HuH-7 (cell line): ENCODE measurements around the gene LENG9.

Source experiments
- DNase-seq: peaks from one replicate; pipeline ENCODE4 v3.0.0; 2011; ENCODE audit warnings: low spot score

The LENG9 gene

DNA sequence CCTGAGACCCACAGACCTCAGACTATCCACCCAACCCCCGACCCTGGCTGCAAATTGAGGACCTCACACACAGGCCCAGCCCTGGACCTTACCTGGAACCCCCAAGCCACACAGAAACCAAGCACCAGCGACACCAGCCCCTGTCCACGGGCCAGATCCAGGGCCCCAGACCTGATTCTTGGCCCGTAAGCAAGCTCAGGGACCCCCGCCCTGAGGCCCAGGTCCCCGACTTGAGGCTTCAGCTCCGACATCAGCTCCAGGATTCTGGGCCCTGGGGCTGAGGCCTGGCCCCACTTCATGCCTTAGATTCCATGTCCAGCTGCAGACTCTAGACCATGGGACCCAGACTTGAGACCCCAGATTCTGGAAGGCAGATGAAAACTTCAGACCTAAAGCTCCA is 42.1 kb downstream of the LENG9 start:
- no peak for DNase-seq

GRCh38 chr19:54421169-54421516 is 42.4 kb downstream of the LENG9 start:
- no peak for DNase-seq

- DNase-seq = no peak
Observed at GRCh38 chr19:54420383-54421168, 43.0 kb downstream of the LENG9 start.

GRCh38 chr19:54420068-54420382 is 43.6 kb downstream of the LENG9 start:
- DNase-seq = no peak

DNA sequence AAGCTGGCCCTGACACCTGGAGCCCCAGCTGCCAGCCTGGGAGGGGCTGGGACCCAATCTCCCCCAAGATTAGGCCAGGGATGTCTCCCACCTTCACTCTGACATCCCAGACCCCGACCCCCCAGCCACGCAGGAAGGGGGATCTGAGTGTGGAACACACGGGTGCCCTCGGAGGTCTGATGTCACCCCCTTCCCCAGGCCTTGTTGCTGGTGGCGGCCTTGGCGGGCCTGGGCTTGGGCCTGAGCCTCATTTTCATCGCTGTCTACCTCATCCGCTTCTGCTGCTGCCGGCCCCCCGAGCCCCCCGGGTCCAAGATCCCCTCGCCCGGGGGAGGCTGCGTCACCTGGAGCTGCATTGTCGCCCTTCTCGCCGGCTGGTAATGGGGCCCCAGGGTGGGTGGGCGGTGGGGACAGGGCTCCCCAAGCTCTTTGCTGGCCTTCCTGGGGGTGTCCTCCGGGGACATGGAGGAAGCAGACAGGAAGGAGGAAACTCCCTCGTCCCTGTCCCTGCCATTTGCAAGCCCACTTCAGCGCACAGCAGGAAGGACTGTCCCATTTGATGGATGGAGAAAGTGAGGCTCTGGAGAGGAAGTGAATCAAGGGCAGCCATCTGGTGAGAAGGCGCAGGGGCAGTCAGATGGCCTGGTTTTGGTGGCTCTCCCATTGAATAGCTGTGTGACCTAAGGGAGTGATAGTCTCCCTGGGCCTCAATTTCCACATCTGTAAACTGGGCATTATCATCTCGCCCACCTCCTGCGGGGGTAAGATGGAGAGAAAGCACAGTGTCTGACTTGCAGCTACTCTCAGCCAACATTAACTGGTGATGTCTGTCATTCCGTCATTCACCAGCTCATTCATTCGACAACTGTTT is 44.4 kb downstream of the LENG9 start:
- DNase-seq = no peak

- no peak for DNase-seq
Observed at GRCh38 chr19:54418030-54418929, 45.3 kb downstream of the LENG9 start.

DNA sequence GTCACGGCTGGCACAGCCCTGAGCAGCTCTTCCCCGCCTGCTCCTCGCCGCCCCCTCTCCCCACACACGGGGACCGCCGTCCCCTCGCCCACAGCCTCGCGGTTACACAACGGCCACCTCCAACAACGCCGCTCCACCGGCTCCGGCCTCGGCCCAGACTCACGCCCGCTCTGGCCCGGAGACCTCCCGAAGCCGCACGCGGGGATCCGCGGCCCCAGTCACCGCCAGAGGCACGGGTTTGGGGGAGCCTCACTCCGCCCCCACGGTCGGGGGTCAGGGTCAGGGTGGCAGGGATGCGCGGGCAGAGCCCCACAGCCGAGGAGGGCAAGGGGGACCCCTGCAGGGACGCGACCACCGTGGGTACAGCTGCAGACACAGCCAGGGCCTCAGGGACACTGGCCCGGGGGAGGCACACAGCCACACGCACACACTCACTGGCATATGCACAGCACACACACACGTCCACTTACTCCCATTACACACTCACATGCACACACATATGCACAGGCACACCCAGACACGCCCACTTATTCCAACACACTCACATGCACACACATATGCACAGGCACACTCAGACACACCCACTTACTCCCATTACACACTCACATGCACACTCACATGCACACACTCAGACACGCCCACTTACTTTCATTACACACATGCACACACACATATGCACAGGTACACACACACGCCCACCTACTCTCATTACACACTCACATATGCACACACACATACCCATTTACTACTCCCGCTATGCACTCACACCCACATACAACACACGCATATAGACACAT is 46.7 kb downstream of the LENG9 start:
- DNase-seq = no peak

- no peak for DNase-seq
Observed at GRCh38 chr19:54415901-54416673, 47.5 kb downstream of the LENG9 start.

DNA sequence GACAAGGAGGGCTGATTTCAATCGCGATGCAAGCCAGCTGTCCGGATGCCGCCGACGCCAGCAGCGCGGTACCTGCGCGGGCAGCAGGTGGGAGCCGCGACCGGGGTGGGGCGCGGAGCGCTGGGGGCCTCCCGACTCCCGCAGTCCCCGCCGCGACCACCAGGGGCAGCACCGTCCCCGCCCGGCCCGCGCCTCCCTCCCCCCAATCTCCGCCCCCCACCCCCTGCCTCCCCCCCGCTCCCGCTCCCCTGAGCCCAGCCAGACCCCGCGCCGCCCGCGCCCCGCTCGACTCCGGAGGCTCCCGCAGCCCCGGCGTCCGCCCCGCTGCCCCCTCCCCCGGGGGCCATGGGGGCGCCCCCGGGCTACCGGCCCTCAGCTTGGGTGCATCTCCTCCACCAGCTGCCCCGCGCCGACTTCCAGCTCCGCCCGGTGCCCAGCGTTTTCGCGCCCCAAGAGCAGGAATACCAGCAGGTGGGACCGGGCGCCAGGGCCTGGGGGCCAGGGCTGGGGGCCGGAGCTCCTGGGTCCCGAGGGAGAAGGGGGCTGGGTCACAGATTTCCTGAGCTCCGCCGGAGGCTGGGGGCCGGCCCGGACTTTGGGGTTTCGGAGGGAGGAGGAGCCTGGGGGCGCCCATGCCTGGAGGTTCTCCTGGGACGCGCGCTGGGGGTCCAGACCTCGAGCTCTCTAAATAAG is 48.2 kb downstream of the LENG9 start, which contains the start of gene TTYH1:
TSS of gene TTYH1 (plus strand) at position 257 of the 693 bp plus-strand sequence. CDS start at position 346, 89 bp downstream.
- no peak for DNase-seq

GRCh38 chr19:54414156-54414555 is 49.4 kb downstream of the LENG9 start:
- no peak for DNase-seq

- DNase-seq = no peak
Observed at GRCh38 chr19:54412877-54413276, 50.7 kb downstream of the LENG9 start.
